ENCODE results near the gene ADAMTS1. TPM values are rescaled to one million over a fixed set of nuclear protein-coding genes. Genes with fewer than 3 reads are reported as not detected.

ADAMTS1 gene
- total RNA-seq, 1 donor from 2014 or later, result 67.5 TPM

DNA sequence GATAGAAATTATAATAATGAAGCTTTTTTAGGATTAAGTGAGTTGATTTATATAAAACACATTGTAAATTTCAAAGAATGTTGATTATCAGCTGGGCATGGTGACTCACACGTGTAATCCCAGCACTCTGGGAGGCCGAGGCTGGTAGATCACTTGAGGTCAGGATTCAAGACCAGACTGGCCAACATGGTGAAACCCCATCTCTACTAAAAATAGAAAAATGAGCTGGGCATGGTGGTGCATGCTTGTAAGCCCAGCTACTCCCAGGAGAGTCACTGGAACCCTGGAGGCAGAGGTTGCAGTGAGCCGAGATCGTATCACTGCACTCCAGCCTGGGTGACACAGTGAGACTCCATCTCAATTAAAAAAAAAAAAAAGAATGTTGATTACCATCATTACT is 18.4 kb downstream of the ADAMTS1 start:
- no peaks in the 10 kb centered on the region for H3K36me3 Mint-ChIP-seq (ENCODE audit: low read depth, unreplicated experiment)
- peaks cover under 1% of the 10 kb centered on the region for H3K4me1 Mint-ChIP-seq (ENCODE audit: unreplicated experiment)
- H3K9me3 Mint-ChIP-seq (ENCODE audit: unreplicated experiment), result no peaks in the 10 kb centered on the region
- no peak overlapping the region for H3K27ac Mint-ChIP-seq (ENCODE audit: unreplicated experiment)
- TF ChIP-seq, protein P1, sequence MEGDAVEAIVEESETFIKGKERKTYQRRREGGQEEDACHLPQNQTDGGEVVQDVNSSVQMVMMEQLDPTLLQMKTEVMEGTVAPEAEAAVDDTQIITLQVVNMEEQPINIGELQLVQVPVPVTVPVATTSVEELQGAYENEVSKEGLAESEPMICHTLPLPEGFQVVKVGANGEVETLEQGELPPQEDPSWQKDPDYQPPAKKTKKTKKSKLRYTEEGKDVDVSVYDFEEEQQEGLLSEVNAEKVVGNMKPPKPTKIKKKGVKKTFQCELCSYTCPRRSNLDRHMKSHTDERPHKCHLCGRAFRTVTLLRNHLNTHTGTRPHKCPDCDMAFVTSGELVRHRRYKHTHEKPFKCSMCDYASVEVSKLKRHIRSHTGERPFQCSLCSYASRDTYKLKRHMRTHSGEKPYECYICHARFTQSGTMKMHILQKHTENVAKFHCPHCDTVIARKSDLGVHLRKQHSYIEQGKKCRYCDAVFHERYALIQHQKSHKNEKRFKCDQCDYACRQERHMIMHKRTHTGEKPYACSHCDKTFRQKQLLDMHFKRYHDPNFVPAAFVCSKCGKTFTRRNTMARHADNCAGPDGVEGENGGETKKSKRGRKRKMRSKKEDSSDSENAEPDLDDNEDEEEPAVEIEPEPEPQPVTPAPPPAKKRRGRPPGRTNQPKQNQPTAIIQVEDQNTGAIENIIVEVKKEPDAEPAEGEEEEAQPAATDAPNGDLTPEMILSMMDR (IDR thresholded peaks at IDR 0.05; ENCODE audit: unreplicated experiment), result no peak
- no peak for DNase-seq (ENCODE audit: low spot score)
- H3K27me3 Mint-ChIP-seq (ENCODE audit: unreplicated experiment), result peaks cover 1% of the 10 kb centered on the region
- no peak overlapping the region for H3K4me3 Mint-ChIP-seq (ENCODE audit: unreplicated experiment)

DNA sequence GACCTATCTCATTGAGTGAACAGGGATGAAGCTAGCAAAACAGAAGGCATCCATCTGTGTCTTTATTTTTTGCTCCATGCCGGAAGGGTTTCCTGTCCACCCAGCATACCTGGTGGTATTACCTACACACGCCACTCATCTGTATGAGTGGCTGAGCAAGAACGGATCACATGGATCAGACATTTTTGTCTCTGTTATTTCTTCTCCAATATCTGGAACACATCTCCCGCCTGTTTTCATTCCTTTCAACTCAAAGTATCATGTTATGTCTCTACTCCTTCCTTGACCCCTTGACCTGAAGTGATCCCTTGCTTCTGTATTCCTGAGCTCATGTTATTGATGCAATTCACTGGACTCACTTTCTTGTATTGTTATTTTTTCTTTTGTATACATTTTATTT is 24.7 kb downstream of the ADAMTS1 start:
- Mint-ChIP-seq H3K27me3 (ENCODE audit: unreplicated experiment) (peaks cover 1% of the 10 kb centered on the region), H3K9me3 (ENCODE audit: unreplicated experiment) (no peaks in the 10 kb centered on the region), H3K4me3 (ENCODE audit: unreplicated experiment) (no peak overlapping the region), H3K4me1 (ENCODE audit: unreplicated experiment) (peaks cover 9% of the 10 kb centered on the region), H3K36me3 (ENCODE audit: low read depth, unreplicated experiment) (no peaks in the 10 kb centered on the region), H3K27ac (ENCODE audit: unreplicated experiment) (no peak overlapping the region)
- DNase-seq (ENCODE audit: low spot score), result no peak
- TF ChIP-seq, protein P1 (IDR thresholded peaks at IDR 0.05; ENCODE audit: unreplicated experiment), result no peak

DNA sequence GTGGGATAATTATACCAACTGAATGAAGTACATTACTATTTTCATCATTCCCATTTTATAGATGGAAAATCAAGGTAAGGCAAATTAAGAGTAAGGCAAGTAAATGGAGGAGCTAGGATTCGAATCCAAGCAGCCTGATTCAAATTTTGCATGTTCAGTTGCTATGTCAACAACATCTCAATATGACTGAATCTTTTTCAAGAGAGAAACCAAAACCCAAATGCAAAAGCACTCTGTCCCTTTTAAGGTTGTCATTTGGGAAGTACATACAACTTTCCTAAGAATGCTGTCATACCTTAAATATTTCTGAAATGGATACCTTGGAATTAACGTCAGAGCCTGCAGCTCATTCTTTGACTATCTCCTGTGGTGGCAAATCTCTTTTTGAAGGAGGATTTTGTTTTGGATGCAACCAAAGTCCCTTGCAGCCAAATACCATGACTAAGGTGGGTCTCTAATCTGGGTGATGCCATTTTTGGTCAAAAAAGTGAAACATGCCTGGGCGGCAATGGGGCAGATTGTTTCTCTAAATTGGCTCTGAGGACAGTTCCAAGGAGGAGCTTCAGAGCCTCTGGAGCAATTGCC is 25.4 kb downstream of the ADAMTS1 start:
- Mint-ChIP-seq H3K4me1 (ENCODE audit: unreplicated experiment) (peaks cover 9% of the 10 kb centered on the region), H3K9me3 (ENCODE audit: unreplicated experiment) (no peaks in the 10 kb centered on the region), H3K4me3 (ENCODE audit: unreplicated experiment) (no peak overlapping the region), H3K27me3 (ENCODE audit: unreplicated experiment) (peaks cover 1% of the 10 kb centered on the region), H3K27ac (ENCODE audit: unreplicated experiment) (no peak overlapping the region), H3K36me3 (ENCODE audit: low read depth, unreplicated experiment) (no peaks in the 10 kb centered on the region)
- no peak for DNase-seq (ENCODE audit: low spot score)
- TF ChIP-seq, protein P1 (IDR thresholded peaks at IDR 0.05; ENCODE audit: unreplicated experiment), result no peak

DNA sequence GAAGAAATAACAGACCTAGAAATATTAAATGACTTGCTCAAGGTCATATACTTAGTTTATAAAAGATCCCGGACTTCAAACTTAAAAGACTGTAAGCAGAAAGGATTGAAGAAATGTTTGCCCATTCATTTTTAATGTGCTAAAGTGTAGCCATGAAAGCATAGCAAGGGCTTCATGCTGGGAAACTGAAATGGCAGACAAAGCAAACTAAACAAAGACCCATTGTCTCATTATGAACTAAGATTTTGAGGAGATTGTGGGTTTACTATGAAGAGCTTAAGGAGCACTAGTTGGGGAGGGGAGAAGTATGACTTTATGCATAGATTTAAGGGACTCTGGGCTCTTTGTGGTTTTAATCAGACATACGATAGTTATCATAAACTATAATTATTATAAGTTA is 26.3 kb downstream of the ADAMTS1 start:
- Mint-ChIP-seq H3K4me3 (ENCODE audit: unreplicated experiment) (no peak overlapping the region), H3K36me3 (ENCODE audit: low read depth, unreplicated experiment) (no peaks in the 10 kb centered on the region), H3K27me3 (ENCODE audit: unreplicated experiment) (peaks cover 1% of the 10 kb centered on the region), H3K4me1 (ENCODE audit: unreplicated experiment) (peaks cover 14% of the 10 kb centered on the region), H3K9me3 (ENCODE audit: unreplicated experiment) (no peaks in the 10 kb centered on the region), H3K27ac (ENCODE audit: unreplicated experiment) (no peak overlapping the region)
- DNase-seq (ENCODE audit: low spot score), result no peak
- TF ChIP-seq, protein P1 (IDR thresholded peaks at IDR 0.05; ENCODE audit: unreplicated experiment), result no peak

DNA sequence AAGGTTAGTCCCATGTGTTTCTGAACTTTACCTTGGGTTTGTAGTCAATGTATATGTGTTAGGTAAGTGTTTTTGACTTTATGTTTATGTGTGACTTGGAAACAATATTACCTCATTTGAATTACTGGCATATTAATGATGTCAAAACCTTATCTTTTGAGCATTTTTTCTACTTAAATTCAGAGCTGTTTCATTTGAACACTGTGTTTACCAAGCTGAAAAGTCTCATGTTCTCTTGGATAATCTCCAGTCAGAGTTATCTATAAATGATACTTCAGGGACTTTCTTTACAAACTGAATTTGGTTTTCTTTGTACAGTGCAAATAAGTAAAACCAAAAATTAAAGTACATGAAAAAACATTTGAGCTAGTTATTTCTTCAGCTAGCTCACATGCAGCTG is 30.0 kb downstream of the ADAMTS1 start:
- no peak for DNase-seq (ENCODE audit: low spot score)
- TF ChIP-seq, protein P1 (IDR thresholded peaks at IDR 0.05; ENCODE audit: unreplicated experiment), result no peak
- H3K36me3 Mint-ChIP-seq (ENCODE audit: low read depth, unreplicated experiment), result no peaks in the 10 kb centered on the region
- peaks cover 2% of the 10 kb centered on the region for H3K27me3 Mint-ChIP-seq (ENCODE audit: unreplicated experiment)
- peaks cover 5% of the 10 kb centered on the region for H3K4me1 Mint-ChIP-seq (ENCODE audit: unreplicated experiment)
- no peak overlapping the region for H3K27ac Mint-ChIP-seq (ENCODE audit: unreplicated experiment)
- no peaks in the 10 kb centered on the region for H3K9me3 Mint-ChIP-seq (ENCODE audit: unreplicated experiment)
- H3K4me3 Mint-ChIP-seq (ENCODE audit: unreplicated experiment), result no peak overlapping the region

Data from endothelial cell (in vitro differentiated cells).